ENCODE measurements around the gene SLX4IP.

Gene SLX4IP

DNA sequence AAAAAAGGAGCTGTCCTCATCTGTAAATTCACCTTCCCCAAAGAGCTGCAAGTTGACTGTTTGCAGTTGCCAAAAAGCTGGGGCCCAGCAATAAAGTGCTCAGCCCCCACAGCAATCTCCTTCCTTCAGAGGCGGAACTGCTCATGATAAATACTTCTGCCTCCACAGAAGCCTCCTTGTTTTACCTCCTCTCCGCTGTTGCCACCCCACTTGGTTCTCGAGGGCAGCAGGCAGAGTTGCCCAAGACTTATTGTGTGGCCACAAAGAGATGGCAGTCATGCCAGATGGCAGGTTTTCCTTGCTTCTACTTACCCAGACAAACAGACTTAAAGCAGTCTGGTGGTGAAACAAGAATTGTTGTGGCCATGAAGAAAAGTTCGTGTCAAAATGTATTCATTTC, 66.3 kb downstream of the SLX4IP start:
- H3K4me3 ChIP-seq (ENCODE audit: low read depth, low read length), result no peak overlapping the region
- no peak for DNase-seq (ENCODE audit: low read depth)
- TF ChIP-seq, protein P1, sequence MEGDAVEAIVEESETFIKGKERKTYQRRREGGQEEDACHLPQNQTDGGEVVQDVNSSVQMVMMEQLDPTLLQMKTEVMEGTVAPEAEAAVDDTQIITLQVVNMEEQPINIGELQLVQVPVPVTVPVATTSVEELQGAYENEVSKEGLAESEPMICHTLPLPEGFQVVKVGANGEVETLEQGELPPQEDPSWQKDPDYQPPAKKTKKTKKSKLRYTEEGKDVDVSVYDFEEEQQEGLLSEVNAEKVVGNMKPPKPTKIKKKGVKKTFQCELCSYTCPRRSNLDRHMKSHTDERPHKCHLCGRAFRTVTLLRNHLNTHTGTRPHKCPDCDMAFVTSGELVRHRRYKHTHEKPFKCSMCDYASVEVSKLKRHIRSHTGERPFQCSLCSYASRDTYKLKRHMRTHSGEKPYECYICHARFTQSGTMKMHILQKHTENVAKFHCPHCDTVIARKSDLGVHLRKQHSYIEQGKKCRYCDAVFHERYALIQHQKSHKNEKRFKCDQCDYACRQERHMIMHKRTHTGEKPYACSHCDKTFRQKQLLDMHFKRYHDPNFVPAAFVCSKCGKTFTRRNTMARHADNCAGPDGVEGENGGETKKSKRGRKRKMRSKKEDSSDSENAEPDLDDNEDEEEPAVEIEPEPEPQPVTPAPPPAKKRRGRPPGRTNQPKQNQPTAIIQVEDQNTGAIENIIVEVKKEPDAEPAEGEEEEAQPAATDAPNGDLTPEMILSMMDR (IDR thresholded peaks at IDR 0.05; ENCODE audit: control insufficient read depth, extremely low read depth, insufficient read depth), result no peak

DNA sequence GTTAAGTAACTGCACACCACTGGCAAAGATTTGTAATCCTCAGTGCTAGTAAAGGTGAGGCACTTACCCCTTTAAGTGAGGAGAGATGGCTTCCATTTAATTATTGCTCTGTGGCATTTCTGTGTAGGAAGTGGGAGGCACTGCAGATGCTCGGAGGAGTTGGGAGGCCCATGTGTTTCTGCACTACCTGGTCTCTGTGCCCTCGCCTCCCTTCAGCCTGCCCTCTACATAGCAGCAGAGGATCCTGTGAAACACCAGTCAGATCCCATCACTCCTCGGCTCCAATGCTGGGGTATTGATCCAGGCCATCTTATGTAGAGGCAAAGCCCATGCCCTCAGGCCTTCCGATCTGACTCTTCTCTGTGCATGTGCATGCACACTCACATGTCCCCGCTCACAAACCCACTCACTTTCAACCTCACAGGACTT, 67.0 kb downstream of the SLX4IP start:
- TF ChIP-seq, protein P1 (IDR thresholded peaks at IDR 0.05; ENCODE audit: control insufficient read depth, extremely low read depth, insufficient read depth), result no peak
- DNase-seq (ENCODE audit: low read depth), result no peak
- no peak overlapping the region for H3K4me3 ChIP-seq (ENCODE audit: low read depth, low read length)

DNA sequence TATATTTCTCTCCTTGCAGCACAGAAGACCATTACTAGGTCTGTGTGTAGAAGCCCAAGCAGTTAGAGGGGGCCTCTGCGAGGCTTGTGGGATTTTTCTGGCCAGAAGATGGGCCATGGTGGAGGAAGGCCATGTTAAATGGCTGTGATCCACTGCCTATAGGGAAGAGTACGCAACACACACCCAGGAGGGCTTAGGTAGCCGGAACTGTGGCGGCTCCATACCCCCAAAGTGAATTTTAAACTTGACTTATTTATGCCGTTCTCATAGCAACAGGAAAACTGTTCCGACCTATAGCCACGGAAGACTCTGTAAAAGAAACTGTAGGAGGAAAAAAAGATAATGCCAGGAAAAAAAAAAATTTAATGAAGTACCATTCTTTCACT, 69.5 kb downstream of the SLX4IP start:
- DNase-seq (ENCODE audit: low read depth), result no peak
- no peak overlapping the region for H3K4me3 ChIP-seq (ENCODE audit: low read depth, low read length)
- TF ChIP-seq, protein P1 (IDR thresholded peaks at IDR 0.05; ENCODE audit: control insufficient read depth, extremely low read depth, insufficient read depth), result no peak

DNA sequence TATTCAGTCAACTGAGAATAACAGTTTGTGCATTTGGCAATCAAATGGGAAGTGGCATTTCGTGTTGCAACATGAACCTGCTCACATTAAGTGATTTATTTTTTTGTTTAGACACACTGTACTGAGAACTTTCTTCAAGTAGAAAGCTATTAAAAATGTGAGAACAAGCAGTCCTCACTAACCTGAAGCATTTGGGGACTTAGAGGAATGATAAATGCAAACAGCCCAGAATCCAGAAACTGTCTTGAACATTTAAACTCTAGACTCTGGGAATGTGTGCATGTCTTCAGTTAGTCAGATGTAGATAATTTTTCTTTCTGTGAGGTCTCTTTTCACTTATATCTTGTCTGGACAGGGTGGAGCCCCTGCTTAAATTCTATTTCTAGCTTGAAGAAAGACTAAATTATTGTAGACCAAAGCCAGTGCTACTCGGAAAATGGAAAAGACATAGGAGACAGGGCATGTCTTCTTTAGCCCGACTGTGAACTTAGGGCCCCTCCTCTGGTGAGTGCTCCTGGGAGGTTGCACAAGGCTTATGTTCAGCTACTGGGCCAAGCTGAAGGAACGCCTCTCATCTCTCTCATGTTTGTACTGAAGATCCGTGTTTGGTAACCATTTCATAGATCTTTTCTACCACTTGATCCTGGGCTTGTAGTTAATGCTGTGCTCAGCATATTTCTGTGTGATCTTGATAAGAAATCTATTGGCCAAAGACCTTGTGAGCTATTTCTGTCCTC, 70.1 kb downstream of the SLX4IP start:
- TF ChIP-seq, protein P1 (IDR thresholded peaks at IDR 0.05; ENCODE audit: control insufficient read depth, extremely low read depth, insufficient read depth), result no peak
- no peak overlapping the region for H3K4me3 ChIP-seq (ENCODE audit: low read depth, low read length)
- no peak for DNase-seq (ENCODE audit: low read depth)

DNA sequence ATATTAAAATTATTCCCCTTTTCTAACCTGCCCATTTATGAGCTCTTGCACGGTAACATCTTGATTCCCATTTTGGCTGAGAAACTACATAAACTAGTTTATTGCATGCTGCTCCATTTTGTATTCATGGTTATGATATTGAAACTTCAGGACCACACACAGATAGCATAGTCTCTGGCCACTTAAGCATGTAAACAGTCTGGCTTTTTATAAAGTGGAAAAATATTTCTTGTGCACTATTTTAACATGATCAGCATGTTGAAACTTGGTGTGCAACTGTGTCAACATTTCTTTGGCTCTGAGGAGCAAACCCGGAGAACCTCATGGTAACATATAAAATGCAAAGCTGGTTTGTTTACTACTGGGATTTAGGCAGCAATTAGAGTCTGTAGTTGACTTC, 70.7 kb downstream of the SLX4IP start:
- peak; percentile 70 for DNase-seq (ENCODE audit: low read depth)
- H3K4me3 ChIP-seq (ENCODE audit: low read depth, low read length), result no peak overlapping the region
- TF ChIP-seq, protein P1 (IDR thresholded peaks at IDR 0.05; ENCODE audit: control insufficient read depth, extremely low read depth, insufficient read depth), result no peak

DNA sequence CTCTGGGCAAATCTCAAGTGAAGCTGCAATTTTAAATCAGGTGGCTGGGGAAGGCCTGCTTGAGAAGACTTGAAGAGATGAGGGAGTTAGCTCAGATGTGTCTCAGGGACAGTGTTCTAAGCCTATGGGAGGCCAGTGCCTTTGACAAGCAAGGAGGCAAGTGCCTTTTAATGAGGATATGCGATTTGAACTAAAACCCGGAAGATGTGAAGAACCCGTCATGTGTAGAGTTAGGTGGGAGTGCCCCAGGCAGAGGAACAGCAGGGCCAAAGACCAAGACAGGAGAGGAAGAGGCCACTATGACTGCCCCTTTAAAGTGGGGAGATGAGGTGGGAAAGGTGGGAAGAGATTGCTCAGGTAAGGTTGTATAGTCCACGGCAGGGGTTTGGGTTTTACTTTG, 71.9 kb downstream of the SLX4IP start:
- TF ChIP-seq, protein P1 (IDR thresholded peaks at IDR 0.05; ENCODE audit: control insufficient read depth, extremely low read depth, insufficient read depth), result no peak
- no peak overlapping the region for H3K4me3 ChIP-seq (ENCODE audit: low read depth, low read length)
- DNase-seq (ENCODE audit: low read depth), result no peak

DNA sequence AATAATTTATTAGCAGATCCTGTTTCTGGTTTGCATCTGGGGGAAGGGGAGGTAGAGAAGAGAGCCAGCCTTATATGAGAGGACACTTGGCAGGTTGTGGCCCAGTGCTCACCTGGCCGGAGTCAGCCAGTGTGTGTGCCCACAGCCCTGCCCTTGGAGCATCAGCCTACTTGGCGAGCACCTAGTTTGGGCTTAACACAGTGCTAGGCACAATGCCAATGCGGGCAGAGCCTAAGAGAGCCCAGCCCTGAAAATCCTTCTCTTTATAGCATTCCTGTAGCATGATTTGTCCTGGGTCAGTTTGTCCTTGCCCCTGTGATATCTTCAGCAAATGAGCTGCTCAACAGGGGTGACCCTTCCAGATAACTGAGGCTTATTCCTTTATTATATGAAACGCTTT, 73.0 kb downstream of the SLX4IP start:
- H3K4me3 ChIP-seq (ENCODE audit: low read depth, low read length), result no peak overlapping the region
- DNase-seq (ENCODE audit: low read depth), result peak; percentile 88
- TF ChIP-seq, protein P1 (IDR thresholded peaks at IDR 0.05; ENCODE audit: control insufficient read depth, extremely low read depth, insufficient read depth), result no peak

Data from LNCaP clone FGC (cell line).